NB4 (cell line): ENCODE data around the gene EPAS1.
"Not testable (repeated sequence)": the region's sequence is repeated elsewhere in the genome, so short reads cannot be mapped to it uniquely, and the experiment has no call there.

Experiments used
- DNase-seq: peaks from one replicate; pipeline ENCODE4 v3.0.0; 2010; ENCODE audit warnings: low read depth
- H3K4me3 ChIP-seq: one replicate; pipeline ENCODE4 v1.5.1; 2011; ENCODE audit warnings: mild to moderate bottlenecking, low read depth, low read length, moderate library complexity
- MAX ChIP-seq: IDR thresholded peaks from 2 replicates; pipeline ENCODE4 v1.6.1; 2011; ENCODE audit warnings: low read depth, low read length
- MYC ChIP-seq: IDR thresholded peaks from 2 replicates; pipeline ENCODE4 v1.6.1; 2011; ENCODE audit warnings: low read depth, low read length
- POLR2A ChIP-seq: IDR thresholded peaks from 2 replicates; pipeline ENCODE4 v1.6.1; 2011; ENCODE audit warnings: mild to moderate bottlenecking; ENCODE audit not compliant: insufficient read length; ENCODE audit errors: extremely low read depth
- TF ChIP-seq, protein P1 (sequence below): IDR thresholded peaks from one replicate; pipeline ENCODE4 v1.5.1; 2012; ENCODE audit warnings: low read depth, low read length

The EPAS1 gene

DNA sequence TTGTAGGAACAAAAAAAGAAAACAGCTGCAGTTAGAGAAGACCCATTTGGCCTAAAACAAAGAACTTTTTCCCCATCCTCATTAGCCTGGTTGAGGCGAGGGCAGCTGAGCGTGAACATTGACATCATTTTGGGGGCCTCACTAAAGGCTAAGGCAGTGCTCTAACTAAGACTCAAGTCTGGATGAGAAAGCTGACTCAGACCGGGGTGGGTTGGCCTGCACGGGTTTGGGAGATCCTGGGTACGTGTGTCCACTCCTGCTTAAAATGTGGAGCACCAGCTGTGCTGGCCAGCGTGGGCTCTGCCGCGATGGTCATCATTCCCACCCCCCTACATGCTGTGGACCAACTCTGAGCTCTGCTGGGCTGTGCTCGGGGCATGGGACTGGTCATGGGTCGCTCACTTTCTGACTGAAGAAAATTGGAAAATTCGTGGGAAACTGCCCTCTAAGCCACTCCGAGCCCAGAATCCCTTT, 96.2 kb downstream of the EPAS1 start:
- DNase-seq, result no peak
- H3K4me3 ChIP-seq, result no peak overlapping the region
- TF ChIP-seq, protein P1, sequence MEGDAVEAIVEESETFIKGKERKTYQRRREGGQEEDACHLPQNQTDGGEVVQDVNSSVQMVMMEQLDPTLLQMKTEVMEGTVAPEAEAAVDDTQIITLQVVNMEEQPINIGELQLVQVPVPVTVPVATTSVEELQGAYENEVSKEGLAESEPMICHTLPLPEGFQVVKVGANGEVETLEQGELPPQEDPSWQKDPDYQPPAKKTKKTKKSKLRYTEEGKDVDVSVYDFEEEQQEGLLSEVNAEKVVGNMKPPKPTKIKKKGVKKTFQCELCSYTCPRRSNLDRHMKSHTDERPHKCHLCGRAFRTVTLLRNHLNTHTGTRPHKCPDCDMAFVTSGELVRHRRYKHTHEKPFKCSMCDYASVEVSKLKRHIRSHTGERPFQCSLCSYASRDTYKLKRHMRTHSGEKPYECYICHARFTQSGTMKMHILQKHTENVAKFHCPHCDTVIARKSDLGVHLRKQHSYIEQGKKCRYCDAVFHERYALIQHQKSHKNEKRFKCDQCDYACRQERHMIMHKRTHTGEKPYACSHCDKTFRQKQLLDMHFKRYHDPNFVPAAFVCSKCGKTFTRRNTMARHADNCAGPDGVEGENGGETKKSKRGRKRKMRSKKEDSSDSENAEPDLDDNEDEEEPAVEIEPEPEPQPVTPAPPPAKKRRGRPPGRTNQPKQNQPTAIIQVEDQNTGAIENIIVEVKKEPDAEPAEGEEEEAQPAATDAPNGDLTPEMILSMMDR, result no peak
- TF ChIP-seq MYC (no peak), MAX (no peak), POLR2A (no peak)

DNA sequence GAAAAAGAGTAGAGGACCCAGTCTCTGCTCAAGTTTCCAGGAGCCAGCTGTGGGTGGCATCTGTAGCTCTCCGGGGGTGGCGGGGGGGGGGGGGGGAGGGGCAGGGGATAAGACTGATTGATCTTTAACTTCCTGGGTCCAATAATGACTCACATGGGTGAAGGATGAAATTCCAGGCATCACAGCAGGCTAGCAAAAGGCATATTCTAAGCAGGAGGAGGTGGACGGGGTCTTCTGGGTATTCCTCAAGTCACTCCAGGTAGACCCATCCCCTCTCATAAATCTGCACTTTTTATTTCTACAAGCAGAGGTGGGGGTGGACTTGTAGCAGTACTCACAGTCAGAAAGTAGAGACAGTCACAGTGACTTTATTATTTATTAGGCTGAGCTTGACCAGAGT, 96.7 kb downstream of the EPAS1 start:
- no peak for DNase-seq
- no peak overlapping the region for H3K4me3 ChIP-seq
- no peak for TF ChIP-seq MAX
- TF ChIP-seq POLR2A, result no peak
- TF ChIP-seq, protein P1, result no peak
- TF ChIP-seq MYC, result no peak

DNA sequence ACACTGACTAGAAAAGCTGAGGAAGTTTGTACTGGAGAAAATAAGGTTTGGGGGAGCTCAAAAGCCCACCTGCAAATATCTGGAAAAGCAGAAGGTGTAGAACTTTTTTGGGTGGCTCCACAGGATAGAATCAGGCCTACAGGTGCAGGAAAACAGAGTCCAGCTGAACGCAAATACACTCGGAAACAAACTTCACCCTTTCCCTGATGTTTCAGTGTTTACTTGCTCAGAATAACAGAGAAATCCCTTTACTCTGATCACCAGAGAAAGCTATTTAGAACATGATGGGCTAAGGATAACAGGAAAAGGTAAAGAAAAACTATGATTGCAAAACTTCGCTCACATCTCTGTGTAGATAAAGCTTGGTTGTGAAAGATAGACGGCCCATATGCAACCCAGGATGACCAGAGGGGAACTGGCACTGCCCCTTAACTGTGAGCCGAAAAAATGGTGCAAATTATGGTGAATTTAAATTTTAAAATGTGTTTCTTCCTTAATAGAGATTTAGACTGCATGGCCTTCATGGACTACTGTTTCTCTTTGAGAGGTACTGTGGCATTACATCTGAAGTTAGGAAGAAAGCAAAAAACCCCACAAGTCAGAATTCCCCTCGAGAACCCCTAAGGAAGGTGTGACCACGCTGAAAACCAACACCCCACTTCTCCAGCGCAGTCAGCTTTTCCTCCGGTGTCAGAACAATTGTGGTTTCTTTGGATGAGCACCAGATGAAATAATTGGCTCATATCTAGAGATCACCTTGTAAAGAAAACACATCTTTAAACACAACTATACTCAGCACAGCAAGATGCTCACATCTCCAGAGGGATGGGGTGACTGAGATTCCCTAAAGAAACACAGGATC, 97.7 kb downstream of the EPAS1 start:
- DNase-seq, result no peak
- H3K4me3 ChIP-seq, result no peak overlapping the region
- TF ChIP-seq, protein P1, result no peak

DNA sequence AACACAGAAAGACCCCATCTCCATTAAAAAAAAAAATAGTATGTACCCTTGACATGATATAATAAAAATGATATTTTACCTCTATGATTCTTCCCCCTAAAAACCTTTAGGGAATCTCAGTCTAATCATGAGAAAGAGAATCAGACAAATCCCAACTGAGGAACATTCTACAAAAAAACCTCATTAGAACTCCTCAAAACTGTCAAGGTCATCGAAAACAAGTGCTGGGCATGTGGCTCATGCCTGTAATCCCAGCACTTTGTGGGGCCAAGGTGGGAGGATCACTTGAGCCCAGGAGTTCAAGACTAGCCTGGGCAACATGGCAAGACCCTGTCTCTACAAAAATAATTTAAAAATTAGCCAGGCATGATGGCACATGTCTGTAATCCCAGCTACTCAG, 98.5 kb downstream of the EPAS1 start:
- not testable (repeated sequence) for DNase-seq

DNA sequence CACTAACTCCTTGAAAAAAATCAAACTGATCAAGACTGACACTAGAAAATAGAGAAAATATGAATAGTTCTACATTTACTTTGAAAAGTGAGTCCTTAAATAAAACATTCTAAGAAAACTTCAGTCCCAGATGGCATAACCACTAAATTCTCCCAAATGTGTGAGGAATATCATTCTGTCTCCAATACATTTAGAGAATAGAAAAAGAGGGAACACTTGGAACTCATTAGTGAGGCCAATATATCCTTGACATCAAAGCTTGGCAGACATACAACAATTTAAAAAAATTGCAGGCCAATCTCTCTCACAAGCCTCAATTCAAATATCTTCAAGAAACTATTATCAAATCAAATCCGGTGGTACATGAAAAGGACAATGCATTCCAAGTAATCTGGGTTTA, 102.8 kb downstream of the EPAS1 start:
- TF ChIP-seq POLR2A (no peak), MAX (no peak), MYC (no peak)
- TF ChIP-seq, protein P1, result no peak
- H3K4me3 ChIP-seq, result no peak overlapping the region
- no peak for DNase-seq

More for the DNA sequence above, 98.5 kb downstream of the EPAS1 start:
- H3K4me3 ChIP-seq, result not testable (repeated sequence)

- TF ChIP-seq MAX, result no peak
- TF ChIP-seq MYC, result no peak
- TF ChIP-seq, protein P1, result no peak
- no peak for TF ChIP-seq POLR2A
- DNase-seq, result no peak
- no peak overlapping the region for H3K4me3 ChIP-seq
Measured at GRCh38 chr2:46402874-46403273, 105.7 kb downstream of the EPAS1 start.
